Measurements from ENCODE around the gene BAZ2B.

BAZ2B gene

DNA sequence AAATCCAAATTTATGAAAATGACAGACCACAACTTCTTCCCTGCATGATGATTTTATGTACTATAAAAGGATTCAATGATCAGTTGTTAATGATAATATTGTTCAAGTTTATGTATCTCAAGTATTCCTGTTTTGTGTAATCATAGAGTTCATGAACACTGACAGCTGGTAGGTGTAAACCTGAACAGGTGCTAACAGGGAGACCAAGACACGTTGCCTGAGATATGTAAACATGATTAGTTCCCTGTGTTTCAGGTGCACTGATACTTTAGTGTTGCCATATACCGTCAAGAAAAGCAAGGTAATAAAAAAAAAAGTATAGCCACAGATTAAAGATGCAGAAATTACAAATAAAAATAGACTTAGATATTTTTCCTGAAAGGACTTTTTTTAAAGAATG, 131.8 kb downstream of the BAZ2B start:
- Histone ChIP-seq H3K4me1 (ENCODE audit: insufficient read depth, low read length) (no peaks in the 10 kb centered on the region), H3K27ac (ENCODE audit: low read length) (no peak overlapping the region), H3K27me3 (ENCODE audit: insufficient read depth, low read length) (no peaks in the 10 kb centered on the region), H3K9ac (ENCODE audit: low read depth, low read length) (no peak overlapping the region), H3K9me3 (ENCODE audit: insufficient read depth, low read depth, low read length) (no peaks in the 10 kb centered on the region), H3K4me3 (ENCODE audit: low read length) (no peak overlapping the region), H3K36me3 (ENCODE audit: insufficient read depth, low read depth, low read length) (no peaks in the 10 kb centered on the region)

DNA sequence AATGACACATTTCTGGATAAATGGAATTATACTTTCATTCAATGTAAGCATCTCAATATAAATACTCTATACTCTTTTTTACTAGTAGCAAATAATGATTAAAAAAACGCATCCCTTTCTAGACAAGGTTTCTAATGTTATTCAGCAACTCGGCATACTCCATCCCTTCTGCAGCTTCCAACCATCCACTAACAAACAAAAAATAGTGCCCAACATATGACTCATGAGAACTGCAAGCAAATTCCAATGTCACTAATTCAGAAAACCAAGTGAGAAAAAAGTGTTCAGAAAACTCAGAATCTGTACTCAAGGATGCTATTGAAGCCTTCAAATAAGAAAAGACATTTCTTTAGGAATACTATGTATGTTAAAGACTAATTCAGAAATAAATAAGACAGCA, 140.0 kb downstream of the BAZ2B start:
- Histone ChIP-seq H3K36me3 (ENCODE audit: insufficient read depth, low read depth, low read length) (peaks cover 29% of the 10 kb centered on the region), H3K4me1 (ENCODE audit: insufficient read depth, low read length) (no peaks in the 10 kb centered on the region), H3K27ac (ENCODE audit: low read length) (no peak overlapping the region), H3K4me3 (ENCODE audit: low read length) (no peak overlapping the region), H3K9ac (ENCODE audit: low read depth, low read length) (no peak overlapping the region), H3K27me3 (ENCODE audit: insufficient read depth, low read length) (no peaks in the 10 kb centered on the region), H3K9me3 (ENCODE audit: insufficient read depth, low read depth, low read length) (no peaks in the 10 kb centered on the region)

DNA sequence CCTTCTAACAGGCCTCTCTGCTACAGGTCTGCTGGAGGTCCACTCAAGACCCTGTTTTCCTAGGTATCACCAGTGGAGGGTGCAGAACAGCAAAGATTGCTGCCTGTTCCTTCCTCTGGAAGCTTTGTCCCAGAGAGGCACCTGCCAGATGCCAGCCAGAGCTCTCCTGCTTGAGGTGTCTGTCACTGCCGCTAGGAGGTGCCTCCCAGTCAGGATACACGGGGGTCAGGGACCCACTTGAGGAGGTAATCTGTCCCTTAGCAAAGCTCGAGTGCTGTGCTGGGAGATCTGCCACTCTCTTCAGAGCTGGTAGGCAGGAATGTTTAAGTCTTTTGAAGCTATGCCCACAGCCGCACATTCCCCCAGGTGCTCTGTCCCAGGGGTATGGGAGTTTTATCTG, 140.6 kb downstream of the BAZ2B start:
- no peak overlapping the region for H3K27ac ChIP-seq (ENCODE audit: low read length)
- no peaks in the 10 kb centered on the region for H3K4me1 ChIP-seq (ENCODE audit: insufficient read depth, low read length)
- H3K36me3 ChIP-seq (ENCODE audit: insufficient read depth, low read depth, low read length), result peaks cover 29% of the 10 kb centered on the region
- H3K9ac ChIP-seq (ENCODE audit: low read depth, low read length), result no peak overlapping the region
- no peaks in the 10 kb centered on the region for H3K9me3 ChIP-seq (ENCODE audit: insufficient read depth, low read depth, low read length)
- H3K4me3 ChIP-seq (ENCODE audit: low read length), result no peak overlapping the region
- no peaks in the 10 kb centered on the region for H3K27me3 ChIP-seq (ENCODE audit: insufficient read depth, low read length)

DNA sequence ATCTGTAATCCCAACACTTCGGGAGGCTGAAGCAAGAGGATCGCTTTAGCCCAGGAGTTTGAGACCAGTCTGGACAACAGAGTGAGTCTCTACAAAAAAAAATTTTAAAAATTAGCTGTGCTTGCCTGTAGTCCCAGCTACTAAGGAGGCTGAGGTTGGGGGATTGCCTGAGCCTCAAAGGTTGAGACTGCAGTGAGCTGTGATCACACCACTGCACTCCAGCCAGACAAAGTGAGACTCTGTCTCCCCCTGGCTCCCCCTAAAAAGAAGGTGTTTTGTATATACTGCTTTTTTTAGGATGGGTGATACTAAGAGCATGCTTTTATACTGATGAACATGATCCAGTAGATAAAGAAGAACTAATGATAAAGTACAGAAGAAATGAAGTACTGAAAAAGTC, 145.0 kb downstream of the BAZ2B start:
- Histone ChIP-seq H3K27me3 (ENCODE audit: insufficient read depth, low read length) (no peaks in the 10 kb centered on the region), H3K4me1 (ENCODE audit: insufficient read depth, low read length) (no peaks in the 10 kb centered on the region), H3K36me3 (ENCODE audit: insufficient read depth, low read depth, low read length) (peaks cover 18% of the 10 kb centered on the region), H3K9me3 (ENCODE audit: insufficient read depth, low read depth, low read length) (no peaks in the 10 kb centered on the region), H3K27ac (ENCODE audit: low read length) (no peak overlapping the region), H3K9ac (ENCODE audit: low read depth, low read length) (no peak overlapping the region), H3K4me3 (ENCODE audit: low read length) (no peak overlapping the region)

DNA sequence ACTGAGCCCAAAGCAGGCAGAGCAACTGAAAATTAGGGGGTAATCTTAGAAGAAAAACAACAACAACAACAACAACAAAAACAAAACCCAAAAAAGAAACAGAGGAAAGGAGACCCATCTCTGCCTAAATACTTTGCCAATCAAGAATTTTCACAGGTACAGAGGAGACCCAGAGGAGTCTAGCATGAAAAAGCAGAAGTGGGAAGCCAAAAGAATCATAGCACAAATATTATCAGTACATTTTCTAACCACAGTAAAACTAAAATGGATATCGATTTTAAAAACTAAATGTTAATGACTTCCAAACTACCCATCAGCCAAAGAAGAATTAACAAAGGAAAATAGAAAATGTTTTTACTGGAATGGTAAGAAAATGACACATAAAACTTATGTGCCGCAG, 148.1 kb downstream of the BAZ2B start:
- no peaks in the 10 kb centered on the region for H3K27me3 ChIP-seq (ENCODE audit: insufficient read depth, low read length)
- no peak overlapping the region for H3K4me3 ChIP-seq (ENCODE audit: low read length)
- no peak overlapping the region for H3K9ac ChIP-seq (ENCODE audit: low read depth, low read length)
- H3K4me1 ChIP-seq (ENCODE audit: insufficient read depth, low read length), result no peaks in the 10 kb centered on the region
- no peaks in the 10 kb centered on the region for H3K36me3 ChIP-seq (ENCODE audit: insufficient read depth, low read depth, low read length)
- no peaks in the 10 kb centered on the region for H3K9me3 ChIP-seq (ENCODE audit: insufficient read depth, low read depth, low read length)
- H3K27ac ChIP-seq (ENCODE audit: low read length), result no peak overlapping the region

DNA sequence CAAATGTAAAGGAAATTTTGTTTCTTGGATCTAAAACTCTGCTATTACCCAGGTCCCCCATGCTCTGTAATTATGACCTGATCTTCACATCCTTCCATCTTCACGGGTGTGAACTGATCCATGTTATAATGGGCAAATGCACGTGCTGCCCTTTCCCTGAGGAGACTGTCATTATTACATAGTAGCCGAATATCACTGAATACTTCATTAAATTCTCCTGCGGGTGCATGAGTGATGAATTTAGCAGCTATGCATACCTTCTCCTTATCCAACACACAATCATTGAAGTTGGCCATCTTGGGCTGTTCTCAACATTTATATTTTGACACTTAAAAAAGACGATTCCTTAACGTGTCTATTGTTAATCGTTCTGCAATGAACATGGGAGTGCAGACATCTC, 153.4 kb downstream of the BAZ2B start:
- Histone ChIP-seq H3K4me3 (ENCODE audit: low read length) (no peak overlapping the region), H3K36me3 (ENCODE audit: insufficient read depth, low read depth, low read length) (no peaks in the 10 kb centered on the region), H3K27me3 (ENCODE audit: insufficient read depth, low read length) (no peaks in the 10 kb centered on the region), H3K9me3 (ENCODE audit: insufficient read depth, low read depth, low read length) (no peaks in the 10 kb centered on the region), H3K9ac (ENCODE audit: low read depth, low read length) (no peak overlapping the region), H3K27ac (ENCODE audit: low read length) (no peak overlapping the region), H3K4me1 (ENCODE audit: insufficient read depth, low read length) (no peaks in the 10 kb centered on the region)

DNA sequence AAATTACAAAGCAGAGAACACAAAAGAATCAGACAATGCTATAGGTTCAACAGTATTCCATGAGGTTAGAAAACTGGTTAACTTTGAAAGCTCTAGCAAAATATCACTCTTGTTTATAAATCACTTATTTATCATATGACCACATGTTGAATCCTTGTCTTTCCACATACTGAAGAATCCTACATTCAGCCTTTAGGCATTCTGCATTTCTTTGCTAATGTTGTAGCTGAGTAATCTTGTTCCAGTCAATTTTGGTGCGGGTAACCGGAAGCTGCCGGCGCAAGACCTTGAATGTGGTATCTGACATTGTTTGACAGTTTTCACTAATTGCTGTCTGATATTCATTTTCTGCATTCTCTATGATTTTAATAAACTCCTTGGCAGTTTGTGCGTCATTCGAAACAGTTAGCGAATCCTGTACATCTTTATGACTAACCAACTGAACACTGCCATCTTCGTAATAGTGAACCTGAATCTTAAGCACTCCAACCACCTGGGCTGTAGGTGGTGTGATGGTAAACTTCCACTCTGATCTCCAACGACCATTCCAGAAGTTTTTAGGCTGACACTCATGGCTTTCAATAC, 154.1 kb downstream of the BAZ2B start:
- Histone ChIP-seq H3K36me3 (ENCODE audit: insufficient read depth, low read depth, low read length) (no peaks in the 10 kb centered on the region), H3K27ac (ENCODE audit: low read length) (no peak overlapping the region), H3K4me1 (ENCODE audit: insufficient read depth, low read length) (no peaks in the 10 kb centered on the region), H3K9me3 (ENCODE audit: insufficient read depth, low read depth, low read length) (no peaks in the 10 kb centered on the region), H3K9ac (ENCODE audit: low read depth, low read length) (no peak overlapping the region), H3K27me3 (ENCODE audit: insufficient read depth, low read length) (no peaks in the 10 kb centered on the region), H3K4me3 (ENCODE audit: low read length) (no peak overlapping the region)

DNA sequence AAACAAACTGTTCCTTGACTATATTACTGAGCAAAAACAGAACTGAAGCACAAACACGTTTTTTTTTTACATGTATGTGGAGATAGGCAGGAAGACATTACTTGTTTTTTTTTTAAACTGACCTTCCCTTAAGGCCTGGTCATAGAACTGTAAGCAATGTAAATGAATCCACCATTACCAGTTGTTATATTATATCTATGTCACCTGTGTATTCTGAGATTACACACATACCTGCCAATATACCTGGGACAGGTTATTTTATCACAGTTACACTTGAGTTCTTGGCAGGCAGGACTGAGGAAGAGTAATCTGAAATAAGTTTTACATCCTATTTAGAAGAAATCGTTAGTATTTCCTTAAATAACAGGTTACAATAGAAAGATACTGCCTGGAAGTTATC, 155.3 kb downstream of the BAZ2B start:
- Histone ChIP-seq H3K27me3 (ENCODE audit: insufficient read depth, low read length) (no peaks in the 10 kb centered on the region), H3K4me1 (ENCODE audit: insufficient read depth, low read length) (no peaks in the 10 kb centered on the region)

DNA sequence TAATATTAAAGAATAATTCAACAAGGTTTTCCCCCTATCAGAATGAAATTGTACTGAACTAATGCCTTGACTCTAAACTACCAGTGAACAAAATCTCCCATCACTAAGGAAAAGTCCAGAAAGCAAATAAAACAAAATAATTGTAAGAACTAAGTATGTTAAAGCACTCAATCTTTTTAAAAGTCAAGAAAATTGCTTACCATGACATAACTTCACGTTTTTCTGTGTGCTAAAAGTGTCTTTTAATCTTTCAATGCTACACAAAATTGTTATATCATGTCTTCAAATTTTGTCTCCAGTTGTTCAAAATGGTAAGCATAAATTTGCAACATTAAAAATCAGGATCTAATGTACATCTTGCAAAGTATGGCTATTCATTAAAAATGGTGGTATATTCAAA, 156.1 kb downstream of the BAZ2B start:
- H3K36me3 ChIP-seq (ENCODE audit: insufficient read depth, low read depth, low read length), result no peaks in the 10 kb centered on the region
- no peak overlapping the region for H3K9ac ChIP-seq (ENCODE audit: low read depth, low read length)
- H3K27ac ChIP-seq (ENCODE audit: low read length), result no peak overlapping the region
- no peaks in the 10 kb centered on the region for H3K9me3 ChIP-seq (ENCODE audit: insufficient read depth, low read depth, low read length)
- H3K4me1 ChIP-seq (ENCODE audit: insufficient read depth, low read length), result no peaks in the 10 kb centered on the region
- no peak overlapping the region for H3K4me3 ChIP-seq (ENCODE audit: low read length)
- H3K27me3 ChIP-seq (ENCODE audit: insufficient read depth, low read length), result no peaks in the 10 kb centered on the region

More for the DNA sequence above, 155.3 kb downstream of the BAZ2B start:
- Histone ChIP-seq H3K4me3 (ENCODE audit: low read length) (no peak overlapping the region), H3K36me3 (ENCODE audit: insufficient read depth, low read depth, low read length) (no peaks in the 10 kb centered on the region), H3K9me3 (ENCODE audit: insufficient read depth, low read depth, low read length) (no peaks in the 10 kb centered on the region), H3K9ac (ENCODE audit: low read depth, low read length) (no peak overlapping the region), H3K27ac (ENCODE audit: low read length) (no peak overlapping the region)

DNA sequence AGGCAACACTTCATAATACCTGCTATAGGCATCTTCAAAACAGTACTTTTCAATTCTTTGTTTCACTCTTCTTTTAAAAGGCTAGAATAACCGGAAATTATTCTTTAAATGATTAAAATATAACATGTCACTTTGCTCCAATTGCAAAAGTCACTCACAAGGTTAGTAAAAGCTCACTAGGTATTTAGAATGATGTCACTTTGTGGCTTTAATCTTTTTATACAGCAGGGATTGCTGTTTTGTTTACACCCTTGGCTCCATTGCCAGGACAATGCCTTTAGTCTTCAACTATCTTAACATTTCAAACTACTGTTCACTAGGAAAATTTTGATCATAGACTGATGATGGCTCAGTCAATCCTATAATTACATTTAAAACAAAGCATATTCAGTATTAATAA, 157.1 kb downstream of the BAZ2B start:
- H3K9me3 ChIP-seq (ENCODE audit: insufficient read depth, low read depth, low read length), result no peaks in the 10 kb centered on the region; the same call in 1 of the 2 replicates
- H3K4me3 ChIP-seq (ENCODE audit: low read length), result no peak overlapping the region
- no peak overlapping the region for H3K9ac ChIP-seq (ENCODE audit: low read depth, low read length)

DNA sequence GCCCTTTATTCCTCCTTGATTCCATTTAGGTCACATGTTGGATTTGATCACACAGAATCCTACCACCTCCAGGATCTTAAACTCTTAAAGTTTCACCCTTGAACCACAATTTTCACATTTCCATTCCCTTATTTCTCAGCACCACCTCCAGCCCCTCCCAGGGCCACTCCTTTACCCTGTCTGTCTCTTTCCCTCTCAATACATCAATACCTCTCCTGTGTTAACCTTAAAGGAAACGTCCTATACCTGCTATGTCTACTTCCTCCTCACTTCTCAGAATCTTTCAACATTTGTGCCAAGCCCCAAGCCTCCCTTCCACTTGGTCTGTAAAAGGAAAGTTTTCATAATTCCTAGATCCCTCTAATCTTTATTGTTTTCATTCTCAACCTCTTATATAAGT, 158.8 kb downstream of the BAZ2B start:
- H3K27me3 ChIP-seq (ENCODE audit: insufficient read depth, low read length), result no peaks in the 10 kb centered on the region

More for the DNA sequence above, 157.1 kb downstream of the BAZ2B start:
- no peaks in the 10 kb centered on the region for H3K4me1 ChIP-seq (ENCODE audit: insufficient read depth, low read length)
- H3K27me3 ChIP-seq (ENCODE audit: insufficient read depth, low read length), result no peaks in the 10 kb centered on the region
- H3K36me3 ChIP-seq (ENCODE audit: insufficient read depth, low read depth, low read length), result no peaks in the 10 kb centered on the region
- H3K27ac ChIP-seq (ENCODE audit: low read length), result no peak overlapping the region

DNA sequence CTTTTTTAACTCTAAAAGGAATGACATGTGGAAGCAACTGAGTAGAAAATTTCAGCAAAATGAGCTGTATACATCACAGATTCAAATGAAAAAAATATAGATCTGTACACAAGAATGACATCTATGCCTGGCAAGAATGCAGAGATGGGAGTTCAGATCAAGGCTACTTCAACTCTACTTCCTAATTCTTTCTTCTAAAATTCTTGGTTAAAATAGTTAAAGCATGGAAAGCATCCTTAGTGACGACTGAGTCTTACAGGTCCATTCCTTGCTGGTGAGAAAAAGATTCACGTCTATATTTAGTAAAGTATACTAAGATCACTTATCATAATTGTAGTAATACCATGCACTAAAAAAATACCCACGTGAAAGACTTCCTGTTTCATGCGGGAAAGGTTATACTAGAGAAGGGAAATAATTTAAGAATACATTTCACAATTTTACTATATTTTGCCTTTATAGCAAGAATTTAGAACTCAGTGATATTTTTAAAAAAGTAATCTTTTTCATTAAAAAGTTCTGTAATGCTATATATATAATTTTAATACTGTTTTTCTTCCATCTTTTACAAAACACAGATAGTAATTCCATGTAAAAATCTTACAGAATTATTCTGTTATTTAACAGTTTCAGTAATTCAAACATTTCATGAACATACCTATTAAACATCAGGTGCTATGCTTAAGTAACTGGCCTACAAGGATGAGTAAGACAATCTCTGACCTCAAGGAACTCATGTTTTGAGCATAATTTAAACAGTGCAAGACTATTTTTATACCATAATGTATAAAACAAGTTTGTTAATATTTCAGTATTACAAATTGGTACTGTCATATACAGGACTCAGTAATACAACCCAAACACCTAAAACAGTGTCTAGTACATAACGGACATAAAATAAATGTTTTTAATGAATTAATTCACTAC, 159.6 kb downstream of the BAZ2B start:
- no peak overlapping the region for H3K9ac ChIP-seq (ENCODE audit: low read depth, low read length)
- H3K4me1 ChIP-seq (ENCODE audit: insufficient read depth, low read length), result no peaks in the 10 kb centered on the region
- H3K4me3 ChIP-seq (ENCODE audit: low read length), result no peak overlapping the region
- no peaks in the 10 kb centered on the region for H3K36me3 ChIP-seq (ENCODE audit: insufficient read depth, low read depth, low read length)
- no peaks in the 10 kb centered on the region for H3K27me3 ChIP-seq (ENCODE audit: insufficient read depth, low read length)
- H3K27ac ChIP-seq (ENCODE audit: low read length), result no peak overlapping the region
- H3K9me3 ChIP-seq (ENCODE audit: insufficient read depth, low read depth, low read length), result no peaks in the 10 kb centered on the region; the same call in 1 of the 2 replicates

More for the DNA sequence above, 158.8 kb downstream of the BAZ2B start:
- no peak overlapping the region for H3K4me3 ChIP-seq (ENCODE audit: low read length)
- no peaks in the 10 kb centered on the region; the same call in 1 of the 2 replicates for H3K9me3 ChIP-seq (ENCODE audit: insufficient read depth, low read depth, low read length)
- no peak overlapping the region for H3K27ac ChIP-seq (ENCODE audit: low read length)
- H3K4me1 ChIP-seq (ENCODE audit: insufficient read depth, low read length), result no peaks in the 10 kb centered on the region
- no peak overlapping the region for H3K9ac ChIP-seq (ENCODE audit: low read depth, low read length)
- no peaks in the 10 kb centered on the region for H3K36me3 ChIP-seq (ENCODE audit: insufficient read depth, low read depth, low read length)

Data from iPS-20b (cell line).